Measurements from ENCODE around the gene SLC9A9.

The SLC9A9 gene

GRCh38 chr3:143358155-143358792 is 490.0 kb downstream of the SLC9A9 start:
- TF ChIP-seq, protein P1, sequence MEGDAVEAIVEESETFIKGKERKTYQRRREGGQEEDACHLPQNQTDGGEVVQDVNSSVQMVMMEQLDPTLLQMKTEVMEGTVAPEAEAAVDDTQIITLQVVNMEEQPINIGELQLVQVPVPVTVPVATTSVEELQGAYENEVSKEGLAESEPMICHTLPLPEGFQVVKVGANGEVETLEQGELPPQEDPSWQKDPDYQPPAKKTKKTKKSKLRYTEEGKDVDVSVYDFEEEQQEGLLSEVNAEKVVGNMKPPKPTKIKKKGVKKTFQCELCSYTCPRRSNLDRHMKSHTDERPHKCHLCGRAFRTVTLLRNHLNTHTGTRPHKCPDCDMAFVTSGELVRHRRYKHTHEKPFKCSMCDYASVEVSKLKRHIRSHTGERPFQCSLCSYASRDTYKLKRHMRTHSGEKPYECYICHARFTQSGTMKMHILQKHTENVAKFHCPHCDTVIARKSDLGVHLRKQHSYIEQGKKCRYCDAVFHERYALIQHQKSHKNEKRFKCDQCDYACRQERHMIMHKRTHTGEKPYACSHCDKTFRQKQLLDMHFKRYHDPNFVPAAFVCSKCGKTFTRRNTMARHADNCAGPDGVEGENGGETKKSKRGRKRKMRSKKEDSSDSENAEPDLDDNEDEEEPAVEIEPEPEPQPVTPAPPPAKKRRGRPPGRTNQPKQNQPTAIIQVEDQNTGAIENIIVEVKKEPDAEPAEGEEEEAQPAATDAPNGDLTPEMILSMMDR (IDR thresholded peaks at IDR 0.05; ENCODE audit: control insufficient read depth, extremely low read depth, insufficient read depth) = no peak
- DNase-seq (ENCODE audit: low read depth) = no peak
- no peak overlapping the region for H3K4me3 ChIP-seq (ENCODE audit: low read depth, low read length)

GRCh38 chr3:143357700-143358099 is 490.6 kb downstream of the SLC9A9 start:
- TF ChIP-seq, protein P1 (IDR thresholded peaks at IDR 0.05; ENCODE audit: control insufficient read depth, extremely low read depth, insufficient read depth) = no peak
- no peak for DNase-seq (ENCODE audit: low read depth)
- H3K4me3 ChIP-seq (ENCODE audit: low read depth, low read length) = no peak overlapping the region

- TF ChIP-seq, protein P1 (IDR thresholded peaks at IDR 0.05; ENCODE audit: control insufficient read depth, extremely low read depth, insufficient read depth) = no peak
- no peak overlapping the region for H3K4me3 ChIP-seq (ENCODE audit: low read depth, low read length)
- no peak for DNase-seq (ENCODE audit: low read depth)
Measured at GRCh38 chr3:143356839-143357238, 491.4 kb downstream of the SLC9A9 start.

GRCh38 chr3:143354342-143354741 is 493.9 kb downstream of the SLC9A9 start:
- H3K4me3 ChIP-seq (ENCODE audit: low read depth, low read length) = no peak overlapping the region
- DNase-seq (ENCODE audit: low read depth) = no peak
- TF ChIP-seq, protein P1 (IDR thresholded peaks at IDR 0.05; ENCODE audit: control insufficient read depth, extremely low read depth, insufficient read depth) = no peak

DNA sequence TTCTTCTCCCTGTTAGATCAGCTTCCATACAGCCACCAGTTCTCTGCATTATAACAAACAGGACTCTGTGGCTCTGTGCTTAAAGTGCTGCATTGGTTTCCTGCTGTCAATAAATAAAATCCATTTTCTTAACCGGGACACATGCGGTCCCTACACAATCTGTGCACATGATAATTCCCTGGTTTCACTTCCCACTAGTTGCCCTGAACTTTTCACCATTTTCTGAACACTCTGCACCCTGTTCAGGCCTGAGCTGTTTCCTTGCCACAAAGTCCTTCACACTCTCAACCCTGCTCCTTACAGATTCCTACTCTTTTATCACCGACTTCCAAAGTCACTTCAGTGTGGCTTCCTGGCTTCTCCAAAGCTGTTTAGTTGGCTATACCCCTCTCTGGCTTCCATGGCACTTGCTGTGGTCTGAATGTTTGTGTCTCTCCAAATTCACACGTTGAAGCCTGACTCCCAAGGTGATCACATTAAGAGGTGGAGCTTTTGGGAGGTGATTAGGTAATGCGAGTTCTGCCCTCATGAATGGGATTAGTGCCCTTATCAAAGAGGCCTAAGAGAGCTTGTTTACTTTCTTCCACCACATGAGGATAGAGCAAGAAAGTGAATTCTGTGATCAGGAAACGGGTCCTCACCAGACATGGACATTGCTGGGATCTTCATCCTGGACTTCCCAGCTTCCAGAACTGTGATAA is 495.3 kb downstream of the SLC9A9 start:
- TF ChIP-seq, protein P1 (IDR thresholded peaks at IDR 0.05; ENCODE audit: control insufficient read depth, extremely low read depth, insufficient read depth) = no peak
- DNase-seq (ENCODE audit: low read depth) = no peak
- no peak overlapping the region for H3K4me3 ChIP-seq (ENCODE audit: low read depth, low read length)

DNA sequence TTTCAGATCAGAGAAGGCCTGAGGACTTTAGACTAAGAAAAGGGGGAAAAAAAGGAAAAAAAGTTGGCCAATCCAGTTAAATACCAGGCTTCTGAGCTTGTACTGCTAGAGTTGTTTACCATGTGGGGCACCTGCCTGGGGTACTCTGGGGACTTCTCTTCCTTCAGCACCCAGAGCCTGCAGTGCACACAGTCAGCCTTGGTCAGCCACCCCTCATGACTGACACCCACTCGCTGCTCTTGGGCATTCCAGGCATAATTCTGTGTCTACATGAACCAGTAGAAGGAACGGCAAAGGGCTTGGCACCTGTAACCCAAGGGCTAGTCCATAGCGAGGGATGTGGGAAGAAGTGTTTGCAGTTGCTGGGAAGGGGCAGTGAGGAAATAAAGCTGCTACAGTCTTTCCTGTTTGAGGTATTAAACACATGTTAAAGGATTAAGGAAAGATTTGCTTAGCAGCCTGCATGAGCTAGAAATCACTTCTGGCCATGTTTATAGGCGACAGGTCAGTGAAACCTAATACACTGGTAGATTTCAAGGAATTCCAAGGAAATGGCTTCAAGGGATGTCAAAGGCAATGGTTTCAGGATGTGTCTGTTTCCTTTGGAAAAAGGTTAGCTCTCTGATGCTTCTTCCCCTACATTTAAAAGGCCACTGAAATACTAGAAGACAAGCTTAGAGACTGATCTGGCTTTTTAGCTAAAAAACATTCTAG is 496.2 kb downstream of the SLC9A9 start:
- no peak overlapping the region for H3K4me3 ChIP-seq (ENCODE audit: low read depth, low read length)
- TF ChIP-seq, protein P1 (IDR thresholded peaks at IDR 0.05; ENCODE audit: control insufficient read depth, extremely low read depth, insufficient read depth) = no peak

More for the DNA sequence above, 496.2 kb downstream of the SLC9A9 start:
- DNase-seq (ENCODE audit: low read depth) = no peak
